ENCODE results near the gene NEUROG3.
A peak's percentile ranks its signal among the peaks of the same experiment; 100 is the strongest.

Gene NEUROG3

DNA sequence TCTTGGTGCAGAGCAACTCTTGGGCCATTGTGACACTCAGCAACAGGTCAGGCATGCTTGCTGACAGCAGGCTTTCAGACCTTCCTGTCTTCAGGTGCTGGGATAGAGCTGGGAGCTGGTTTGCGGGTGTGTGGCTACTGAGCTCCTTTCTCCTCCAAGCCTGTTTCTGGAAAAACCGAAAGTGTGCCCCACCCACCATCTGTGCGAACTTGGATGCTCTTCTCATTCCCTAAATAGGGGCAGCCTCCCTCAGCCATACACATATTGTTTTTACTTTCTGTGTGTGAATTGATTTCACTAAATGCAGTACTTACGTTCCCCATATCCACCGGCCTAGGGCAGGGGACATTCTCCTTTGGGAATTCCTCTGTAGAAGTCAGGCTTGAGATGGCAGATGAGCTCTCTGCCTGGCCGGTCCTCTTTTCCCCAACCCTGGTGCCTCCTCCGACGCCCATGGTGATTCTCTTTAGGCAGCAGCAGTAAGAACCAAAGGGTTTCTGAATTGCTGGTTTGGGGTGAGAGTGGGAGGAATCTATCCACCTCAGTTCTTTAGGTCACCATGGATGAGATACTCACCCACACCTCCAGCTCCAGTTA is 6.3 kb upstream of the NEUROG3 start:
- no peak for ATAC-seq (replicated peaks)

DNA sequence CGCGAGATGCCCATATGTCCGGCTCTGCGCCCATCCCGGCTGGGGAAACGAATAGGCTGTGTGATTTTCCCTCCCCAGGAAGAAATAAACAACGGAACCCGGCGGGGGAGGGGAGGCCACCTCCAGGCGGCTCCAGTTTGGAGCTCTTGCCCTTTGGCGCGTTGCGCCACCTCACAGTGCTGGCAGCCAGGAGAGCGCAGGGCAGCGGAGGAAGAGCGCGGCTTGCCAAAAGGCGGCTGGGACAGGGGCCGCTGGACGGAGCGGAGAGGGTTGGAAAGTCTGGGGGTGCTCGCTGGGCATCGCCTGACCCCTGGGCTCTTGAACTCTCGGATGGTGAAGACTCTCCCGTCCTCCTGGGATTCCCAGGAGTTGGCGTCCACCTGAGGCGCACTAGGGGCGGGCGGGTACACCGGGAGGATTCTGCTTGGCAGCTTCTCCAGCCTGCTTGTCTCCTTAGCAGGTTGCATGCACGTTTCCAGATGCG is 5.3 kb upstream of the NEUROG3 start:
- Mint-ChIP-seq H3K4me1 (ENCODE audit: low read depth in 2 of 2) (peaks cover 11 to 13% of the 10 kb centered on the region in 2 donors), H3K27me3 (peaks cover 55 to 82% of the 10 kb centered on the region in 2 donors), H3K36me3 (ENCODE audit: insufficient read depth) (peaks cover 2% of the 10 kb centered on the region), H3K4me3 (no peak overlapping the region), H3K27ac (no peak overlapping the region), H3K9me3 (no peaks in the 10 kb centered on the region)
- no peak for DNase-seq
- no peak for ATAC-seq (replicated peaks)

More for the DNA sequence above, 6.3 kb upstream of the NEUROG3 start:
- H3K4me1 Mint-ChIP-seq (ENCODE audit: low read depth in 2 of 2): peaks cover 4 to 5% of the 10 kb centered on the region in 2 donors
- H3K27ac Mint-ChIP-seq: no peak overlapping the region
- no peak for DNase-seq
- no peaks in the 10 kb centered on the region for H3K9me3 Mint-ChIP-seq
- H3K36me3 Mint-ChIP-seq (ENCODE audit: insufficient read depth): peaks cover 2% of the 10 kb centered on the region
- H3K27me3 Mint-ChIP-seq: peaks cover 52 to 72% of the 10 kb centered on the region in 2 donors
- H3K4me3 Mint-ChIP-seq: no peak overlapping the region

DNA sequence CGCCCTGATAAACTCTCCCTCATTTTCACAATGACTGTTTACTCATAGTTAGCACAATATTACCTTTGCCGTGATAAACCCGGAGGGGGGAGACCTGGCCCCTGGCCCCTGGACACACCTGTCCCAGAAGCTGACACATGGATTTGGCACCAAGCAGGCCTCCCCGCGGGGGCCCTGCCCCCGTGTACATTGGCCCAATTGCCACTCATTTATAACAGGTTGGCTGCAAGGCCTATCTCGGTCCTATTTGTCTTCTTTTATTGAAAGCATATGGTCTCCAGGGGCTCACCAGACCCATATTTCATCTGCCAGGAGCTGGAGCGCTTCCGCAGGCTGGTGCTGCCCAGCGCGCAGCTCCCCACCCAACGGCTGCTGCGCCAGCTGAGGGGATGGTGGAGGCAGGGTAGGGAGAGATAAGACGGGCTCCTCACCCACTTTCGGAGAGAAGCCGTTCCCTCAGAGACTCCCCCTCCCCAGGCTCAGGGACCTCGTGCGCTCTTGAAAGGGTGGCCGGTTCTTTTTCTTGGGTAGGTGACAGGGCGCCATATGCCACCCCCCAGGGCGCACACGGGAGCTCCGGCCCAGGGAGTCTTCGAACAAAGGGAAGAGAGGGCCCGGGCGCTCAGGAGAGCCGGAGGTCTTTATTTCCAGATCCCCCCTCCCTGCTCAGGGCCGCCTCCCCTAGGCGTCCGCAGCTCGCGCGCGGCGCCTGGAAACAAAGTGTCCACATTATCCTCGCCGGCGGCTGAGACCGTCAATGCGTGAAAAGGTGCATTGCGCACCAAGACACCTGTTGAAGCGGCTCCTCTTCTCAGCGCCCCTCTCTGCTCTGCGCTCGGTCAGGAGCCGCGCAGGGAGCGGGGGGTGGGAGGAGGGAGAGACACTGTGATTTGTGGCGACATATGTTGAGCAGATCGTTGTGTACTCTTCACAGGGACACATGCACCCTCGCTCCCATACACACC is 4.3 kb upstream of the NEUROG3 start:
- peaks cover 17 to 18% of the 10 kb centered on the region in 2 donors for H3K4me1 Mint-ChIP-seq (ENCODE audit: low read depth in 2 of 2)
- no peak overlapping the region for H3K27ac Mint-ChIP-seq
- peaks cover 2% of the 10 kb centered on the region for H3K36me3 Mint-ChIP-seq (ENCODE audit: insufficient read depth)
- no peak for ATAC-seq (replicated peaks)
- no peak overlapping the region for H3K4me3 Mint-ChIP-seq
- no peaks in the 10 kb centered on the region for H3K9me3 Mint-ChIP-seq
- no peak for DNase-seq
- peaks cover 62 to 92% of the 10 kb centered on the region in 2 donors for H3K27me3 Mint-ChIP-seq

DNA sequence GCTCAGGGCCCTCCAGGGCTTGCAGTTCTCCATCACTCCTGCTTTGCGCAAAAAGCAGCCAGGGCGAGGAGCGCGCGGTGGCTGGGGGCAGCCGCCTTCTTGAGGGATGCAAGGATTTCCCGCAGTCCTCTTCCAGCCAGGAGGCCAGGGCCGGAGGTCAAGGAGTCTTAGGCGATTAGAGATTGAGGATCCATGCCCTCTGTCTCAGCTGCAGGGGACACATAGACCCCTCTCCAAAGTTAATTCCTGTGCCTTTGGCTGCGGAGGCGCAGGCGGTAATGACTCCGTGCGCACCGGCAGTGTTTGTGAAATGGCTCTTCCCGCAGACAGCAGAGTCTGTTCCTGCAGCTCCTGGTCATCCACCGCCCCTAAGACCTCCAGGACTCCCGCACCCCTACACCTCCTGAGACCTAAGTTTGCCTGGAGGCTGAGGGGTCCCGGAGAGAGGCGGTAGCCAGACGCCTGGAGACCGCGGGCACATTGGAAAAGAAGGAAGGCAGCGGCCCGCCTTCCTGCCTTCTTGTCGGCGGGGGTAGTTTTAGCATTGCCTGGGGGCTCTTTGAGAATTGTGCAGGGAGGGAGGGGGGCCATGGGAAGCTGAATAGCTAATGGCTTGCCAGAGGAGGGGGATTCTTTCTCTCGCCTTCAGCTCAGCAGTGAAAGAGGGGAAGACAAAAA is 3.3 kb upstream of the NEUROG3 start:
- H3K4me3 Mint-ChIP-seq: no peak overlapping the region
- no peaks in the 10 kb centered on the region for H3K9me3 Mint-ChIP-seq
- H3K36me3 Mint-ChIP-seq (ENCODE audit: insufficient read depth): peaks cover 5% of the 10 kb centered on the region
- H3K27me3 Mint-ChIP-seq: peaks cover 69 to 98% of the 10 kb centered on the region in 2 donors
- H3K27ac Mint-ChIP-seq: no peak overlapping the region
- H3K4me1 Mint-ChIP-seq (ENCODE audit: low read depth in 2 of 2): peaks cover 22 to 23% of the 10 kb centered on the region in 2 donors
- DNase-seq (no peak), ATAC-seq (replicated peaks) (no peak)

DNA sequence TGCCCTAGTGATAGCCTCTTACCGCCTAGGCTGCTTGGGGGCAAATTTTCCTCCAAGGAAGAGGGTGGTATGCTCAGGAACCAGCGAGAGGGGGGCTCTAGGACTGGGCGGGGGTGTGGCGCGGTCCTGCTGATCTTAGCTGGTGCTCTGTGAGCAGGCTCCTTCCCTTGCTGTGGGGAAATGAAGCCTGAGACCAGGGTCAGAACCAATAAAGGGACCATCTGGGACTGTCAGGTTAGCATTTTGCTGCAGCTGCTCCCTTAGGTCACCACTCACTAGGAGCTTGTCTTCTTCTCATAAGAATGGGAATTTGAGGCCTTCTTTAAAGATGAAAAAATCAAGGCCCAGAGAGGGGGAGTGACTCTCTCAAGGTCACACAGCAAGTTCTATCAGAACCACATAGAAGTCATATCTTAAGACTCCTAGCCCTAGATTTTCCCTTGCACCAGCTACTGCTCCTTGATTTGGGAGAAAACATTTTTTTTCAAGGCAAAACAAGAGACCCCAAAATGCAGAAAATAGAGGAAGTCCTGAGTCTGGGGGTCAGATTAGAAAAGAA is 2.0 kb upstream of the NEUROG3 start:
- DNase-seq (no peak), ATAC-seq (replicated peaks) (no peak)
- Mint-ChIP-seq H3K27ac (no peak overlapping the region), H3K4me3 (peak overlapping the region; percentile 60 to 69), H3K27me3 (peaks cover 81 to 98% of the 10 kb centered on the region in 2 donors), H3K9me3 (no peaks in the 10 kb centered on the region), H3K36me3 (ENCODE audit: insufficient read depth) (peaks cover 5% of the 10 kb centered on the region), H3K4me1 (ENCODE audit: low read depth in 2 of 2) (peaks cover 22 to 28% of the 10 kb centered on the region in 2 donors)

DNA sequence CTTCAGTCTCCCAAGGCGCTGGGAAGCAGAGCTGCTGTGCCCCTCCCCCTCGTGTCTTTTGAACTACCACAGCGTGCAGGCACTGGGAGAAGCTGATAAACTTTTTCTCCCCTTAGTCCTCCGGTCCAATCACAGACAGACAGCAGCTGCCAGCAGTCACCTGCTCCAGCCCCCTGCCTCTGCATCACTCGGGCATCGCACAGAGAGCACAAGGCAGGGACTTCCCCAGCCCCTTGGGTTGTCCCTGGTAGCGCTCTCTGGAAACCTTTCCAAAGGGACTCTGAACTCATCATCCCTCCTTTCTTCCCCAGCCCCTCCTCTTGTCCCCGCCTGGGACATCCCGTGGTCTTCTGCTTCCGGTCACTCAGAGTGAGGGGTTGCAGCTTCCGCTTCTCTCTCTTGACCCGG is 1.4 kb upstream of the NEUROG3 start:
- DNase-seq (no peak), ATAC-seq (replicated peaks) (no peak)
- H3K4me1 Mint-ChIP-seq (ENCODE audit: low read depth in 2 of 2): peaks cover 22 to 28% of the 10 kb centered on the region in 2 donors

DNA sequence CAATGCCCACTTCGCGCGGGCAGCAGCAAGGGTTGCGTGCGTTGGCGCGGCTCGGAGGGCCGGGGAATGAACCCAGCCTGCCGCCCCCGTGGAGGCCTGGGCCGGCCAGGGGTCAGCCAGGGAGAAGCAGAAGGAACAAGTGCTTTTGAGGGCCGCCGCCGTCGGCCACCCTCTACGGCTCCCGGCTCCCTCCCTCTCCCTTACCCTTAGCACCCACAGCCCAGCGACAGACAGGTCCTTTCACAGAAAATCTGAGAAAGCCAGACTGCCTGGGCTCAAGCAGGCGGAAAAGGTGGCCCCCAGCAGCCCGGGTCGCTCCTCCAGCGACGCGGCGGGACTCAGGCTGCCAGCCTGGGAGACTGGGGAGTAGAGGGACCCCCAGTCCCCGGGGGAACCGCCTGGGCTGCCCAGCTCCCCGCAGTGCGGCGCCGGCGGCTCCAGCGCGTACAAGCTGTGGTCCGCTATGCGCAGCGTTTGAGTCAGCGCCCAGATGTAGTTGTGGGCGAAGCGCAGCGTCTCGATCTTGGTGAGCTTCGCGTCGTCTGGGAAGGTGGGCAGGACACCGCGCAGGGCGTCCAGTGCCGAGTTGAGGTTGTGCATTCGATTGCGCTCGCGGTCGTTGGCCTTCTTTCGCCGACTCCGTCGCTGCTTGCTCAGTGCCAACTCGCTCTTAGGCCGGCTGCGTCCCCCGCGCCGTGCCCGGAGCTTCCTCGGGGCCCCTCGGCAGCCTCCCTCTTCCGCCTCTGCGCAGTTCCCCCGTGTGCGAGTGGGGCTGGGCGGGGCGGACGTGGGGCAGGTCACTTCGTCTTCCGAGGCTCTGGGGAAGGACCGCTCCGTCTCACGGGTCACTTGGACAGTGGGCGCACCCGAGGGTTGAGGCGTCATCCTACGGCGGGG is 815 bp downstream of the NEUROG3 start:
- H3K4me3 Mint-ChIP-seq: peak overlapping the region; percentile 85 to 86
- DNase-seq (no peak), ATAC-seq (replicated peaks) (peak; percentile 57)
- H3K27ac Mint-ChIP-seq: no peak overlapping the region
- peaks cover 9% of the 10 kb centered on the region for H3K36me3 Mint-ChIP-seq (ENCODE audit: insufficient read depth)
- H3K4me1 Mint-ChIP-seq (ENCODE audit: low read depth in 2 of 2): peaks cover 22 to 28% of the 10 kb centered on the region in 2 donors
- peaks cover 75 to 98% of the 10 kb centered on the region in 2 donors for H3K27me3 Mint-ChIP-seq
- no peaks in the 10 kb centered on the region for H3K9me3 Mint-ChIP-seq

More for the DNA sequence above, 1.4 kb upstream of the NEUROG3 start:
- Mint-ChIP-seq H3K9me3 (no peaks in the 10 kb centered on the region), H3K4me3 (peak overlapping the region; percentile 60 to 69), H3K36me3 (ENCODE audit: insufficient read depth) (peaks cover 5% of the 10 kb centered on the region), H3K27ac (no peak overlapping the region), H3K27me3 (peaks cover 82 to 98% of the 10 kb centered on the region in 2 donors)

DNA sequence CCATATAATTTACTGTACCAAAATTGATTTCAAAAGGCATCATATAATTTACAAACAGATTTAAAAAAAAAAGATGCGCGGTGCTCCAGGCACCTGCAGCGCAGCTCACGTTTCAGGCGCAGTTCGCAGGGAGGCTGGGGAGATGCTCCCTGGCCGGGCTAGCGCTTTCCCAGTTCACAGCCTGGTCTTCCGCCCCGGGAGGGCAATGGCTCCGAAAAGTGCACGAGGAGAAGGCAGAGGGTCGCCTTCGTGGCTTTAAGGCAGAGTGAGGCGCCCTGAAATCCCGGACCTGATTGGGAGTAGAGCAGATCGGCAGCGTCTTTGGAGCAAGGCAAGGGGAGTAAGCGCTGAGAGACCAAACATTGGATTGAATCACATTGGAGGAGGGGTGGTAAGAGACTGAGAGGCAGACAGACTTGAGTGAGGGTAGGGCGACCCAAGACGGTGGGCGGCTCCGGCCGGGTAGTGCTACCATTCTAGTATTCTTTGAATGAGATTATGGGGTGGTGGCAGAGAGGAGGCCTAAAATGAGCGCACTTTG is 1.5 kb downstream of the NEUROG3 start:
- H3K9me3 Mint-ChIP-seq: no peaks in the 10 kb centered on the region
- H3K27me3 Mint-ChIP-seq: peaks cover 78 to 98% of the 10 kb centered on the region in 2 donors
- H3K4me1 Mint-ChIP-seq (ENCODE audit: low read depth in 2 of 2): peaks cover 22 to 28% of the 10 kb centered on the region in 2 donors
- no peak for ATAC-seq (replicated peaks)
- peaks cover 9% of the 10 kb centered on the region for H3K36me3 Mint-ChIP-seq (ENCODE audit: insufficient read depth)
- H3K4me3 Mint-ChIP-seq: peak overlapping the region; percentile 74 to 86
- DNase-seq: no peak
- H3K27ac Mint-ChIP-seq: no peak overlapping the region

DNA sequence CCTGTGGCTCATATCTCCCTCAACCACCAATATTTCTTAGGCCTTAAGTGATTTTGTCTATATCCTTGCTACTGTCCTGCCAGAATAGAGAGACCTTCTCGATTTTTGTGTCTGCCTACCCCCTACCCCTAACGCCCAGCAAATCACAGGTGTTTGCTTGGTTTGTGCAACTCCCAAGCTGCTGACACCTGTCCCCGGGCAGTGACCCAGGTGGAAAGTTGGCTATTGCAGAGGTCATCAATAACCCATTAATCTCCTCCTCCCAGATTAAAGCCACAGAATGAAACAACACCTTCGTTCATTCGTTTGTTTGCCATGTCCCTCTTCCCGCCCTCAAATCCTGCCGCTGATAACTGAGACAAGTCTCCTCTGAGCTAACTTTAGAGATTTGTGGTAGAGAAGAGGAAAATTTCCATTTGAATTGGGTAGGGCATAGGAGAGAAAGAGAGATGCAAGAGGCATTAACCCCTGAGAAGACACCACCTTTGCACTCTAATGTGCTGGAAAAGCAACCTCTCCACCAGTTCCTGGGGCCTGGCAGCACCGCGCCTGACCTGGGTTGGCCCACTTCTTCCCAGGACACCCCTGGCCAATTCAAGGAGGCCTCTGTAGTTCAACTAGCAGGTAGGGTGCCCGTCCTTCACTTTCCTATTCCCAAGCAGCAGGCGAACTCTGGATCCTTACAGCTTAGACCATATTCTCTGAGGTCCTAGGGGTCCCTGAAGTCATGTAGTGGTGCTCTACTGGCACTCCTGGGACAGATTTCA is 3.0 kb downstream of the NEUROG3 start:
- H3K27ac Mint-ChIP-seq: no peak overlapping the region

DNA sequence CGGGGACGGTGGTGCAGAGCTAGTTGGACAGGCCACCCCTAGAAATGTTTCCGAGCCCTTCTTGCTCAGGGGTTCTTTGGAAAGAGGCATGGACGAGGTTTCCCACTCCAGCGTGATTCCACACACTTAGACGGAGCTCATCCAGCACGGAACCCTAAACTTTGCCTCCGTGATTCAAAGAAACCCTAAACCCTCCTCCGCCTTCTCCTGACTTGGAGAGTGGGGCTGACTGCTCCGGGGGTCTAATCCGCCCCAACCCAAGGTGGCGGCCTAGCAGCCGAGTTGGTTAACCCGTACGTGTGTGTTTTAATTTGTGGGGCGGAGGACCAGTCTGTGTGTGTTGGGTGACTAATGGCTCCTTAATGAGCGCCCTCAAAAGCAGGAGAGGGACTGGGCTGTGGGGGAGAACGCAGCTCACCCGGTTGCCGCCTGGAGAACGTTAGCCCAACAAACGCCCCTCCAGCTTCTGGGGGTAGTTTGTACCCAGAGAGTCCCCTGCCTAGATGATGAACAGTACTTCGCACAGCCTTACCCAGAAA is 3.8 kb downstream of the NEUROG3 start:
- DNase-seq: no peak
- Mint-ChIP-seq H3K4me3 (no peak overlapping the region), H3K27me3 (peaks cover 75 to 98% of the 10 kb centered on the region in 2 donors), H3K4me1 (ENCODE audit: low read depth in 2 of 2) (peaks cover 16 to 23% of the 10 kb centered on the region in 2 donors), H3K27ac (no peak overlapping the region), H3K36me3 (ENCODE audit: insufficient read depth) (peaks cover 7% of the 10 kb centered on the region), H3K9me3 (no peaks in the 10 kb centered on the region)
- no peak for ATAC-seq (replicated peaks)

More for the DNA sequence above, 3.0 kb downstream of the NEUROG3 start:
- ATAC-seq (replicated peaks) (no peak), DNase-seq (no peak)
- Mint-ChIP-seq H3K4me3 (no peak overlapping the region), H3K9me3 (no peaks in the 10 kb centered on the region), H3K27me3 (peaks cover 78 to 98% of the 10 kb centered on the region in 2 donors), H3K4me1 (ENCODE audit: low read depth in 2 of 2) (peaks cover 22 to 28% of the 10 kb centered on the region in 2 donors), H3K36me3 (ENCODE audit: insufficient read depth) (peaks cover 7% of the 10 kb centered on the region)
